Heart left ventricle (tissue), 16 donors: ENCODE measurements around the gene NSDHL. TPM values are rescaled to one million over a fixed set of nuclear protein-coding genes. Genes with fewer than 3 reads are reported as not detected.

Source experiments
- ATAC-seq, 4 donors: fragments of 200-7000 bp; cut with Tn5 transposase; one replicate each; pipeline ENCODE4 v1.9.1; 2020 to 2022; ENCODE audit warnings: moderate library complexity in 4 of 4, mild to moderate bottlenecking in 3 of 4, moderate number of reproducible peaks in 1 of 4
- DNase-seq, 5 donors: peaks; one replicate each; pipeline ENCODE4 v3.0.0-alpha.2; 2020
- H3K27ac ChIP-seq, 12 donors: fragments of 200-600 bp; sonication (generic) in 4 of 12; one replicate each; pipeline versions ENCODE4 v1.5.0 to v1.8.0; 2016 to 2022; ENCODE audit warnings: mild to moderate bottlenecking in 2 of 12
- H3K27me3 ChIP-seq, 9 donors: fragments of 200-600 bp; sonication (generic) in 2 of 9; one replicate each; pipeline versions ENCODE4 v1.5.1 to v1.8.0; 2016 to 2022; ENCODE audit warnings: mild to moderate bottlenecking in 3 of 9
- H3K36me3 ChIP-seq, 9 donors: fragments of 200-600 bp; sonication (generic) in 2 of 9; one replicate each; pipeline versions ENCODE4 v1.5.0 to v1.8.0; 2018 to 2022; ENCODE audit warnings: mild to moderate bottlenecking in 2 of 9
- H3K4me1 ChIP-seq, 12 donors: fragments of 200-600 bp; sonication (generic) in 4 of 12; one replicate each; pipeline versions ENCODE4 v1.5.0 to v1.8.0; 2016 to 2022; ENCODE audit warnings: mild to moderate bottlenecking in 3 of 12
- H3K4me3 ChIP-seq, 12 donors: fragments of 200-600 bp; sonication (generic) in 4 of 12; one replicate each; pipeline versions ENCODE4 v1.5.0 to v1.8.0; 2017 to 2022; ENCODE audit warnings: mild to moderate bottlenecking in 9 of 12, moderate library complexity in 4 of 12
- H3K9me3 ChIP-seq, 12 donors: fragments of 200-600 bp; sonication (generic) in 4 of 12; one replicate each; pipeline versions ENCODE4 v1.5.0 to v1.8.0; 2016 to 2022; ENCODE audit warnings: mild to moderate bottlenecking in 1 of 12
- CTCF ChIP-seq, 12 donors: fragments of 200-600 bp; sonication (generic) in 4 of 12; IDR thresholded peaks; one replicate each; pipeline versions ENCODE4 v1.5.0 to v1.8.0; 2018 to 2022; ENCODE audit warnings: antibody characterized with exemption in 12 of 12, mild to moderate bottlenecking in 5 of 12
- POLR2A ChIP-seq, 2 donors: fragments of 450-650 bp; IDR thresholded peaks; one replicate each; pipeline ENCODE4 v1.6.1; 2017; ENCODE audit warnings: antibody characterized with exemption in 2 of 2, mild to moderate bottlenecking in 2 of 2, moderate library complexity in 2 of 2
- WGBS, 4 donors: extraction: QIAGEN DNeasy Blood & Tissue Kit in 2 of 4; methylation state at CpG; one replicate each; pipeline versions ENCODE4 v1.1.5 to v1.1.7; 2013 to 2018; 5-methylcytosine and 5-hydroxymethylcytosine counted together
- intact Hi-C, 10 donors: fragments of 100-400 bp; cut with DNase I; formaldehyde crosslinking; loops; one replicate each; pipeline versions ENCODE4 v1.11.1 to v1.14.2; 2022
- polyA plus RNA-seq, 2 donors: library from polyadenylated mRNA; stranded (reverse); fragments of 200-250 nt; gene quantifications; one replicate each; pipeline ENCODE4 v1.2.3, GENCODE V29; 2013
- total RNA-seq, 9 donors: library from RNA; depleted of rRNA in 2 of 9; stranded (reverse); fragments of >200 nt in 2 of 9; fragmentation: NEBNext Ultra II Directional in 3 of 9; extraction: Animal tissue kit (Norgen Biotek cat#: 25700) in 3 of 9; gene quantifications; one replicate each; pipeline versions ENCODE4 v1.1.0 to v1.2.4, GENCODE V29; 2016 to 2023
- donor health status: ischemic (EF 13 %, LVEDD 7.1; RV severe dilation, severe dysfunction).
- donor health status: healthy with polysubstance abuse.
- donor health status: DM: no; HTN: yes; CAD: no.
- donor health status: DM: no; HTN: no; CAD: no.
- donor health status: ischemic (EF 25% LVEDD 6.9; RV normal size, moderate dysfunction).
- donor health status: ischemic (EF 25% LVEDD 5.7; RV mildly dilated, moderate dysfunction).
- donor health status: healthy.
- donor health status: DM: yes; HTN: yes; CAD: no.
- donor health status: ischemic (EF 35%, LVEDD 5.7; RV mildly dilated, moderate dysfunction).
- donor health status: nonischemic (EF 11% LVEDD 7.7; RV severe dilation, severe dysfunction).
- donor health status: DM: yes; HTN: yes; CAD: no.
- donor health status: PGD.
- donor health status: ischemic (EF 29% LVEDD 5.4; RV normal size, mild dysfunction).
- donor health status: nonischemic (EF 23%, LVEDD 6.1; RV moderate dilation, normal function).

Gene NSDHL
- total and polyA plus RNA-seq, 11 donors = 10.8 to 44.6 (median 18.0) TPM

DNA sequence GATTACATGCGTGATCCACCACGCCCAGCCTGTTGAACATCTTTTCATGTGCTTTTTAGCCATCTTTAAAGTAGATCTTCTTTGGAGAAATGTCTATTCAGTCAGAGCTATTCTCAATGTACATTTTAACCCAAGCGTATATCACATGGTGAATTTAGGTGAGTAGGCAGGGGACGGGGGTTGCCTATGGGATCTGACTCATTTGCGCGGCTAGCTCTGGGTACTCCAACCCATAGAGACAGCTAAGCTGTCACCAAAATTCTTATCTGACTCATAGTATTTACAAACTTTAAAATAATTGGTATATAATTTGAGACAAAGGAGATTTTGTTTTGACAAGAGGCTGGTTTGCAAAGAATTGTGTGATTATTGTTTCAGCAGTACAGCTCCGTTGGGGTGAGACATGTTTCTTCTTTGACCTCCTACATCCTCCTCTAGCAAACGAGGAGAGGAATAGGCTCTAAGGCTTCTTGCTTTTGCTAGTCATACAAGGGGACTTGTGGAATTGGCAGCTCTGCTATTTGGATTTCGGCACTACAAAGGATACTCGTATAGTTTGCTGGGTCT, 12.0 kb downstream of the NSDHL start:
- Histone ChIP-seq H3K36me3 (peaks cover 0 to 12% (median 0%) of the 10 kb centered on the region in 9 donors), H3K27ac (peak overlapping the region in 3 of 12 donors; percentile 42 to 73 (median 43)), H3K4me3 (no peak overlapping the region), H3K9me3 (no peaks in the 10 kb centered on the region), H3K27me3 (no peaks in the 10 kb centered on the region), H3K4me1 (peaks cover 0 to 9% (median 0%) of the 10 kb centered on the region in 12 donors)
- 88 to 94% (median 91%) methylated on average over 10 of the region's 10 CpGs for WGBS, 4 donors
- TF ChIP-seq CTCF (IDR thresholded peaks at IDR 0.05) (no peak), POLR2A (IDR thresholded peaks at IDR 0.05) (no peak)
- no peak for DNase-seq
- ATAC-seq = no peak
- intact Hi-C loops = no loop called here

DNA sequence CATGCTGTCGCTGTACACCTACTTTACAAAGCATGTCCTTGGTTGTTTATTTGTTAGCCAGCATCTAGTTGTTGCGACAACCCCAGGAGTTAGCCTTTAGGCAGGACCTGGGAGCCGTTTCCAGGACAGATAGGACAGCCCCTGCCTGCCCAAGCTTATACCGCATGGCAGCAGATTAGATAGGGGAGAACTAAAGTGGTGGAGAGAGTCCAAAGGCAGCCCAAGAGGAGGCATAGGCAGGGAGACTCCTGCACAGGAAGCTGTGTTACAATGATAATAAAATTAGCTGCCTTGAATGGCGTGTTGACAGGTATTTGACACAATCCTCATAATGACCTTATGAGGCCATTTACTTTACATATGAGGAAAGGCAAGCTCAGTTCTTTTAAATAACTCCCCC, 13.0 kb downstream of the NSDHL start:
- no peak overlapping the region for H3K4me3 ChIP-seq
- no peak for TF ChIP-seq CTCF (IDR thresholded peaks at IDR 0.05)
- no peak for TF ChIP-seq POLR2A (IDR thresholded peaks at IDR 0.05)
- H3K36me3 ChIP-seq = peaks cover 0 to 13% (median 0%) of the 10 kb centered on the region in 9 donors
- no peaks in the 10 kb centered on the region for H3K27me3 ChIP-seq
- DNase-seq (peak in 3 of 5 donors; percentile 27 to 68 (median 54)), ATAC-seq (peak; percentile 95 to 98 (median 96))
- WGBS, 4 donors = 40 to 61% (median 57%) methylated on average over 5 of the region's 5 CpGs
- intact Hi-C loops = no loop called here
- H3K4me1 ChIP-seq = peaks cover 0 to 9% (median 0%) of the 10 kb centered on the region in 12 donors
- no peaks in the 10 kb centered on the region for H3K9me3 ChIP-seq
- peak overlapping the region in 5 of 12 donors; percentile 2 to 73 (median 42) for H3K27ac ChIP-seq

- Histone ChIP-seq H3K9me3 (no peaks in the 10 kb centered on the region), H3K4me1 (peaks cover 0 to 9% (median 0%) of the 10 kb centered on the region in 12 donors), H3K27me3 (no peaks in the 10 kb centered on the region), H3K4me3 (no peak overlapping the region), H3K27ac (peak overlapping the region in 3 of 12 donors; percentile 19 to 73 (median 22)), H3K36me3 (peaks cover 0 to 13% (median 0%) of the 10 kb centered on the region in 9 donors)
- intact Hi-C loops = no loop called here
- 47 to 77% (median 60%) methylated on average over 6 of the region's 6 CpGs for WGBS, 4 donors
- DNase-seq (no peak), ATAC-seq (peak; percentile 21 to 37 (median 28))
- TF ChIP-seq POLR2A (IDR thresholded peaks at IDR 0.05) (no peak), CTCF (IDR thresholded peaks at IDR 0.05) (no peak)
Observed at GRCh38 chrX:152844256-152844655, 13.4 kb downstream of the NSDHL start.

GRCh38 chrX:152845618-152846240, 14.9 kb downstream of the NSDHL start:
- Histone ChIP-seq H3K27me3 (no peaks in the 10 kb centered on the region), H3K36me3 (peaks cover 0 to 19% (median 0%) of the 10 kb centered on the region in 9 donors), H3K4me1 (peaks cover 0 to 9% (median 0%) of the 10 kb centered on the region in 12 donors), H3K4me3 (no peak overlapping the region), H3K9me3 (no peaks in the 10 kb centered on the region), H3K27ac (no peak overlapping the region)
- intact Hi-C loops = no loop called here
- WGBS, 4 donors = 83 to 89% (median 85%) methylated on average over 15 to 17 of the region's 17 CpGs
- ATAC-seq = no peak
- TF ChIP-seq CTCF (IDR thresholded peaks at IDR 0.05) (no peak), POLR2A (IDR thresholded peaks at IDR 0.05) (no peak)
- no peak for DNase-seq
